ENCODE measurements around the gene USP10.

Gene USP10

GRCh38 chr16:84806256-84806889 is 106.6 kb downstream of the USP10 start:
- H3K4me3 ChIP-seq (ENCODE audit: low read length) = no peak overlapping the region
- H3K9me3 ChIP-seq (ENCODE audit: control insufficient read depth, insufficient read depth, low read length) = no peaks in the 10 kb centered on the region
- no peaks in the 10 kb centered on the region for H3K36me3 ChIP-seq (ENCODE audit: control insufficient read depth, insufficient read depth, low read length)
- WGBS (ENCODE audit: insufficient coverage, insufficient read length) = no CpG with 5 or more reads among the region's 26 CpGs
- no peak overlapping the region for H3K27ac ChIP-seq (ENCODE audit: low read length)
- no peak for DNase-seq (ENCODE audit: low read depth, low spot score)
- no peaks in the 10 kb centered on the region for H3K27me3 ChIP-seq (ENCODE audit: control insufficient read depth, insufficient read depth, low read length)
- H3K4me1 ChIP-seq (ENCODE audit: control insufficient read depth, insufficient read depth, low read length) = 0 out of 2 replicates have a peak, but pooled peaks cover 2% of the 10 kb centered on the region

DNA sequence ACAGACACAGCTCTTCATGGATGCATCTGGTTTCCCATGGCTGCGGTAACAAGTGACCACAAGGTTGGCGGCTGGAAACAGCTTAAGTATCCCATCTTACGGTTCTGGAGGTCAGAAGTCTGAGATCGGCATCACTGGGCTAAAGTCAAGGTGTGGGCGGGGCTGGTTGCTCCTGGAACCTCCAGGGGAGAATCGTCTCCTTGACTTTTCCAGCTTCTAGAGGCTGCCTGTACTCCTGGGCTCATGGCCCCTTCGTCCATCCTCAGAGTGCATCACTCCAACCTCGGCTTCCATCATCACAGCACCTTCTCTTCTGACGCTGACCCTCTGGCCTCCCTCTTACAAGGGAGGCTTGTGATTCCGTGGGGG is 107.1 kb downstream of the USP10 start:
- Histone ChIP-seq H3K4me1 (ENCODE audit: control insufficient read depth, insufficient read depth, low read length) (0 out of 2 replicates have a peak, but pooled peaks cover 2% of the 10 kb centered on the region), H3K27me3 (ENCODE audit: control insufficient read depth, insufficient read depth, low read length) (no peaks in the 10 kb centered on the region), H3K36me3 (ENCODE audit: control insufficient read depth, insufficient read depth, low read length) (no peaks in the 10 kb centered on the region), H3K4me3 (ENCODE audit: low read length) (no peak overlapping the region), H3K9me3 (ENCODE audit: control insufficient read depth, insufficient read depth, low read length) (no peaks in the 10 kb centered on the region), H3K27ac (ENCODE audit: low read length) (no peak overlapping the region)
- DNase-seq (ENCODE audit: low read depth, low spot score) = no peak
- no CpG with 5 or more reads among the region's 10 CpGs for WGBS (ENCODE audit: insufficient coverage, insufficient read length)

- Histone ChIP-seq H3K4me3 (ENCODE audit: low read length) (no peak overlapping the region), H3K9me3 (ENCODE audit: control insufficient read depth, insufficient read depth, low read length) (no peaks in the 10 kb centered on the region), H3K4me1 (ENCODE audit: control insufficient read depth, insufficient read depth, low read length) (0 out of 2 replicates have a peak, but pooled peaks cover 2% of the 10 kb centered on the region), H3K27me3 (ENCODE audit: control insufficient read depth, insufficient read depth, low read length) (no peaks in the 10 kb centered on the region), H3K27ac (ENCODE audit: low read length) (no peak overlapping the region), H3K36me3 (ENCODE audit: control insufficient read depth, insufficient read depth, low read length) (no peaks in the 10 kb centered on the region)
- WGBS (ENCODE audit: insufficient coverage, insufficient read length) = no CpG with 5 or more reads among the region's 7 CpGs
- DNase-seq (ENCODE audit: low read depth, low spot score) = no peak
These were observed 108.0 kb downstream of the USP10 start for GRCh38 chr16:84807776-84808175.

- H3K36me3 ChIP-seq (ENCODE audit: control insufficient read depth, insufficient read depth, low read length) = no peaks in the 10 kb centered on the region
- WGBS (ENCODE audit: insufficient coverage, insufficient read length) = no CpG with 5 or more reads among the region's 8 CpGs
- no peaks in the 10 kb centered on the region for H3K9me3 ChIP-seq (ENCODE audit: control insufficient read depth, insufficient read depth, low read length)
- no peak for DNase-seq (ENCODE audit: low read depth, low spot score)
- H3K27me3 ChIP-seq (ENCODE audit: control insufficient read depth, insufficient read depth, low read length) = no peaks in the 10 kb centered on the region
- no peaks in the 10 kb centered on the region for H3K4me1 ChIP-seq (ENCODE audit: control insufficient read depth, insufficient read depth, low read length)
- no peak overlapping the region for H3K27ac ChIP-seq (ENCODE audit: low read length)
- H3K4me3 ChIP-seq (ENCODE audit: low read length) = no peak overlapping the region
These were observed 109.0 kb downstream of the USP10 start for GRCh38 chr16:84808826-84809225.

DNA sequence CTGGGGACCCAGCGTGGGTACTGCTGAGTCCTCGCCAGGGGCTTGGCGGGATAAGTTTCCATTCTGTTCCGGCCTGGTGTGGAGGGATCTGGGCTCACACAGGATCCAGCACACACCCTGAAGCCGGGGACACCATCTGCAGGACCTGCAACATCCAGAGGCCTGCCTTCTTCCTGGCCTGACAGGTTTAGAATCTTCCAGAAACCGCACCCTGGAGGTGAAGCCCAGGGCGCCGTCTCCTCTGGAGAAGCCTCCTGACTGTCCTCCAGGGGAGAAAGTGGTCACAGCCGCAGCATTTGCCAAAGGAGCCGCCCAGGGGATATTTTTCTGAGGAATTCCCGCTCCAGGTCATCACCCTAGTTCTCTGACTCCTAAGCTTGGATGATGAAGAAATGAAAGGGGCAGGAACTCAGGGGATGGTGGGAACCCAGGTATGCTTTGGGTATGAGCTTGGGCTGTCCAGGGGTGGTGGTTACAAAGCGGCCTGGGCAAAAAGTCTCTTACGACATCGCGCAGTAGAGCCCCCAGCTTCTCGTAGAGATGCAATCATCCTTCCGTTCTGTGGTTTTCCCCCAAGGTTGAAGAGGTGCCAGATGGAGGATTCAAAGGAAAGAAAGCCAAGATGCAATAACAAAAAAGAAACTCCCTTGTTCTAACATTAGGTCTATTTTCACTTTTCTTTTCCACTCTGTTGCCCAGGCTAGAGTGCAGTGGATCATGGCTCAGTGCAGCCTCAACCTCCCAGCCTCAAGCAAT is 110.9 kb downstream of the USP10 start:
- WGBS (ENCODE audit: insufficient coverage, insufficient read length) = no CpG with 5 or more reads among the region's 17 CpGs
- DNase-seq (ENCODE audit: low read depth, low spot score) = no peak
- H3K27me3 ChIP-seq (ENCODE audit: control insufficient read depth, insufficient read depth, low read length) = no peaks in the 10 kb centered on the region

DNA sequence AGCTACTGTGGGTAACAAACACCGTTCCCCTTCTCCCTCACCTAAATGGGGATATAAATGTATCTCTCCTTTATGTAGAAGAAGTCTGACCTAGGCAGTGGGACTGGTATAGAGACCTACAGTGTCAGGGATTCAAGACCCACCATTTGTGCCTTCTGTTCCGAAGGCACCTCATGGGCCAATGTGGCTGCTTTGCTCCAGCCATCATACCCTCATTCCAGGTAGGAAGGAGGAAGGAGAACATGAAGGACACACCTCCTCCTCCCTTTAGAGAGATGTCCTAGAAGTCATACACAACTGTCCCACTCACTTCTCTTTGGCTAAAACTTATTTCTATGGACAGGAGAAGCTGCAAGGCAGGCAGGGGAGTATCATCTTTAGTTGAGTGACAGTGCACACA is 111.7 kb downstream of the USP10 start:
- H3K4me1 ChIP-seq (ENCODE audit: control insufficient read depth, insufficient read depth, low read length) = no peaks in the 10 kb centered on the region
- no peaks in the 10 kb centered on the region for H3K36me3 ChIP-seq (ENCODE audit: control insufficient read depth, insufficient read depth, low read length)
- WGBS (ENCODE audit: insufficient coverage, insufficient read length) = no CpG with 5 or more reads among the region's 2 CpGs
- no peak for DNase-seq (ENCODE audit: low read depth, low spot score)
- no peak overlapping the region for H3K27ac ChIP-seq (ENCODE audit: low read length)
- no peaks in the 10 kb centered on the region for H3K27me3 ChIP-seq (ENCODE audit: control insufficient read depth, insufficient read depth, low read length)
- H3K4me3 ChIP-seq (ENCODE audit: low read length) = no peak overlapping the region
- no peaks in the 10 kb centered on the region for H3K9me3 ChIP-seq (ENCODE audit: control insufficient read depth, insufficient read depth, low read length)

More for the DNA sequence above, 110.9 kb downstream of the USP10 start:
- H3K9me3 ChIP-seq (ENCODE audit: control insufficient read depth, insufficient read depth, low read length) = no peaks in the 10 kb centered on the region
- no peak overlapping the region for H3K4me3 ChIP-seq (ENCODE audit: low read length)
- no peak overlapping the region for H3K27ac ChIP-seq (ENCODE audit: low read length)
- H3K4me1 ChIP-seq (ENCODE audit: control insufficient read depth, insufficient read depth, low read length) = no peaks in the 10 kb centered on the region
- no peaks in the 10 kb centered on the region for H3K36me3 ChIP-seq (ENCODE audit: control insufficient read depth, insufficient read depth, low read length)

- no CpG with 5 or more reads among the region's 15 CpGs for WGBS (ENCODE audit: insufficient coverage, insufficient read length)
- Histone ChIP-seq H3K27me3 (ENCODE audit: control insufficient read depth, insufficient read depth, low read length) (no peaks in the 10 kb centered on the region), H3K9me3 (ENCODE audit: control insufficient read depth, insufficient read depth, low read length) (no peaks in the 10 kb centered on the region), H3K4me3 (ENCODE audit: low read length) (no peak overlapping the region), H3K4me1 (ENCODE audit: control insufficient read depth, insufficient read depth, low read length) (no peaks in the 10 kb centered on the region), H3K36me3 (ENCODE audit: control insufficient read depth, insufficient read depth, low read length) (no peaks in the 10 kb centered on the region), H3K27ac (ENCODE audit: low read length) (no peak overlapping the region)
- DNase-seq (ENCODE audit: low read depth, low spot score) = no peak
These were observed 113.5 kb downstream of the USP10 start for GRCh38 chr16:84813141-84813934.

GRCh38 chr16:84815462-84815861 is 115.7 kb downstream of the USP10 start:
- Histone ChIP-seq H3K27me3 (ENCODE audit: control insufficient read depth, insufficient read depth, low read length) (peaks cover 5% of the 10 kb centered on the region; the same call in 1 of the 2 replicates), H3K9me3 (ENCODE audit: control insufficient read depth, insufficient read depth, low read length) (no peaks in the 10 kb centered on the region), H3K4me1 (ENCODE audit: control insufficient read depth, insufficient read depth, low read length) (no peaks in the 10 kb centered on the region), H3K36me3 (ENCODE audit: control insufficient read depth, insufficient read depth, low read length) (no peaks in the 10 kb centered on the region), H3K4me3 (ENCODE audit: low read length) (no peak overlapping the region), H3K27ac (ENCODE audit: low read length) (no peak overlapping the region)
- DNase-seq (ENCODE audit: low read depth, low spot score) = no peak
- no CpG with 5 or more reads among the region's 7 CpGs for WGBS (ENCODE audit: insufficient coverage, insufficient read length)

GRCh38 chr16:84816023-84816422 is 116.2 kb downstream of the USP10 start:
- H3K4me1 ChIP-seq (ENCODE audit: control insufficient read depth, insufficient read depth, low read length) = no peaks in the 10 kb centered on the region
- peaks cover 5% of the 10 kb centered on the region; the same call in 1 of the 2 replicates for H3K27me3 ChIP-seq (ENCODE audit: control insufficient read depth, insufficient read depth, low read length)
- no CpG with 5 or more reads among the region's 7 CpGs for WGBS (ENCODE audit: insufficient coverage, insufficient read length)
- DNase-seq (ENCODE audit: low read depth, low spot score) = no peak
- H3K27ac ChIP-seq (ENCODE audit: low read length) = no peak overlapping the region
- no peak overlapping the region for H3K4me3 ChIP-seq (ENCODE audit: low read length)
- H3K9me3 ChIP-seq (ENCODE audit: control insufficient read depth, insufficient read depth, low read length) = no peaks in the 10 kb centered on the region
- H3K36me3 ChIP-seq (ENCODE audit: control insufficient read depth, insufficient read depth, low read length) = no peaks in the 10 kb centered on the region

- no peak overlapping the region for H3K4me3 ChIP-seq (ENCODE audit: low read length)
- no peaks in the 10 kb centered on the region for H3K36me3 ChIP-seq (ENCODE audit: control insufficient read depth, insufficient read depth, low read length)
- H3K9me3 ChIP-seq (ENCODE audit: control insufficient read depth, insufficient read depth, low read length) = no peaks in the 10 kb centered on the region
- no peak overlapping the region for H3K27ac ChIP-seq (ENCODE audit: low read length)
- H3K4me1 ChIP-seq (ENCODE audit: control insufficient read depth, insufficient read depth, low read length) = no peaks in the 10 kb centered on the region
- WGBS (ENCODE audit: insufficient coverage, insufficient read length) = no CpG with 5 or more reads among the region's 10 CpGs
- H3K27me3 ChIP-seq (ENCODE audit: control insufficient read depth, insufficient read depth, low read length) = peaks cover 8% of the 10 kb centered on the region; the same call in 1 of the 2 replicates
- DNase-seq (ENCODE audit: low read depth, low spot score) = no peak
These were observed 116.7 kb downstream of the USP10 start for GRCh38 chr16:84816485-84816884.
